A673 (cell line): Measurements from ENCODE around the gene TMEM236.

Experiments used
- EZH2 ChIP-seq: fragments of 200-600 bp; sonication (generic); IDR thresholded peaks from 2 replicates; pipeline ENCODE4 v1.6.1; 2017; ENCODE audit warnings: borderline replicate concordance, low read depth, mild to moderate bottlenecking, mixed read lengths, antibody characterized with exemption, low read length; ENCODE audit not compliant: poor library complexity, severe bottlenecking
- TF ChIP-seq, protein P1 (sequence below): fragments of 300-800, 200-600 bp; sonication (generic); conservative IDR thresholded peaks from 2 replicates; pipeline ENCODE4 v1.5.1; 2017; ENCODE audit warnings: low read depth, mild to moderate bottlenecking, antibody characterized with exemption, low read length, moderate library complexity, mixed read lengths

DNA sequence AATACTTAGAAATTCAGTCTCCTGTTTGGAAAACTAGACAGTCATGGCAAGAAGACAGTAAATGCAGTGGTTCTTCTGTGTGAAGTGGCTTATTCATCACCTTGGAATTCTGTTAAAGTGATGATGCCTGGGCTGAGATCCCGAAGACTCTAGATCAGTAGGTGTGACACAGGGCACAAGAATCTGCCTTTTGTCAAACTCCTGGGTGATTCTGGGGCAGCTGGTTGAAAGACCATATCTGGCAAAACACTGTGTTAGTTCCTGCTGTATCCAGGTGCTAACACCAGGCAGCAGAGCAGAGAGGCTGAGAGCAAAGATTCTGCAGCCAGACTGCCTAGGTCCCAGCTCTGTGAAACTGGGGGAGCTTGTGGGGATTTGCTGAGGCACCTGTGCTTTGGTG, 83.7 kb downstream of the TMEM236 start:
- TF ChIP-seq, protein P1, sequence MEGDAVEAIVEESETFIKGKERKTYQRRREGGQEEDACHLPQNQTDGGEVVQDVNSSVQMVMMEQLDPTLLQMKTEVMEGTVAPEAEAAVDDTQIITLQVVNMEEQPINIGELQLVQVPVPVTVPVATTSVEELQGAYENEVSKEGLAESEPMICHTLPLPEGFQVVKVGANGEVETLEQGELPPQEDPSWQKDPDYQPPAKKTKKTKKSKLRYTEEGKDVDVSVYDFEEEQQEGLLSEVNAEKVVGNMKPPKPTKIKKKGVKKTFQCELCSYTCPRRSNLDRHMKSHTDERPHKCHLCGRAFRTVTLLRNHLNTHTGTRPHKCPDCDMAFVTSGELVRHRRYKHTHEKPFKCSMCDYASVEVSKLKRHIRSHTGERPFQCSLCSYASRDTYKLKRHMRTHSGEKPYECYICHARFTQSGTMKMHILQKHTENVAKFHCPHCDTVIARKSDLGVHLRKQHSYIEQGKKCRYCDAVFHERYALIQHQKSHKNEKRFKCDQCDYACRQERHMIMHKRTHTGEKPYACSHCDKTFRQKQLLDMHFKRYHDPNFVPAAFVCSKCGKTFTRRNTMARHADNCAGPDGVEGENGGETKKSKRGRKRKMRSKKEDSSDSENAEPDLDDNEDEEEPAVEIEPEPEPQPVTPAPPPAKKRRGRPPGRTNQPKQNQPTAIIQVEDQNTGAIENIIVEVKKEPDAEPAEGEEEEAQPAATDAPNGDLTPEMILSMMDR, result no peak
- no peak for TF ChIP-seq EZH2
